Muscle layer of duodenum (tissue), 2 donors: ENCODE measurements around the gene PKNOX2.

ENCODE experiments used
- H3K27ac ChIP-seq: one replicate; pipeline ENCODE4 v1.7.0; 2013; ENCODE audit warnings: mild to moderate bottlenecking, low read length
- H3K27me3 ChIP-seq: one replicate; pipeline ENCODE4 v1.7.0; 2013; ENCODE audit warnings: low read depth, mild to moderate bottlenecking, control low read depth, low read length
- H3K36me3 ChIP-seq, 2 donors: one replicate each; pipeline ENCODE4 v1.7.0; 2013; ENCODE audit warnings: low read length in 2 of 2, control low read depth in 1 of 2, mild to moderate bottlenecking in 1 of 2; ENCODE audit not compliant: insufficient read depth in 2 of 2, control insufficient read depth in 1 of 2
- H3K4me1 ChIP-seq, 2 donors: one replicate each; pipeline ENCODE4 v1.7.0; 2013; ENCODE audit warnings: low read length in 2 of 2, mild to moderate bottlenecking in 2 of 2, control low read depth in 1 of 2, moderate library complexity in 1 of 2; ENCODE audit not compliant: insufficient read depth in 2 of 2, control insufficient read depth in 1 of 2
- H3K4me3 ChIP-seq, 2 donors: one replicate each; pipeline ENCODE4 v1.7.0; 2013; ENCODE audit warnings: low read length in 2 of 2, low read depth in 1 of 2, mild to moderate bottlenecking in 1 of 2
- H3K9me3 ChIP-seq, 2 donors: one replicate each; pipeline ENCODE4 v1.7.0; 2013; ENCODE audit warnings: low read length in 2 of 2, control low read depth in 1 of 2, mild to moderate bottlenecking in 1 of 2; ENCODE audit not compliant: control insufficient read depth in 1 of 2
- donor health status: healthy.

The PKNOX2 gene

DNA sequence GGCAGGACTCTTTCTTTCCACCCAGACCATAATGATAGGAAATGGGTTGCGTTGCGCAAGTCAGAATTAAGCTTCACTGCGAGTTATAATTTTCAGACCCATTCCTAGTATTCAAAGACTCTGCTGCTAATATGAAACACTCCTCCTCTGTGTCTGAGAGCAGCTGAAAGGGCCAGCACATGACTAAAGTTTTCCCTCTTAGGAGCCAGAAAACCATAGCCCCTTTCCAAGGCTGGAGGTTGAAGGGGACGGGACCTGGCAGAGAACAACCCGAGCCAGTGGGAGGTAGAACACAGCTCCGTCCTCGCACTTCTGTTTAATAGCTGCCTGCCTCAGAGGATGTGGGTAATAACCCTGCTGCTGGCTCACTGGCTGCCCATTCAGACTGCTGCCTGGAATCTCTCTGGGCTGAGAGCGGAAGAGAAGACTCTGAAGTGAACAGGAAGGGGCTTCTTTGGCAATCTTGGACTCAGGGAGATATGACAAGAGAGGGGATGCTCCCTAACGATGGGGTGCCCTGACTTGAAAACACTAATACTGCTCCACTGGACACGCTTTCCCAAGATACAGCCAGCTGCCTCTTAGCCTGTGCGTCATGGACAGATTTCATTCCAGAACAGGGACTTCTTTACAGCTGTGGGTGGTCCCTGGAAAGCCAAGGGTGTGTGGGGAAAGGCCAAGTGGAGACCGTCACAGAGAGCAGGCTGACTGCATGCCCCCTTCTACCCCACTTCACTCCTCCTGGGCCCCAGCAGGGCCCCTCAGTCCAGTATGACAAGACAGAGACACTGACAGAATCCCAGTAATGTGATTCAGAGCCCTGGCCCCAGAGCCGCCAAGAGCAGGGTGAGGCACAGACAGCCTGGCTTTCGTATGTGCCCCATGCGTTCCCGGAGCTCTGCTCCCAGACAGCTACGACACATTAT, 174.6 kb downstream of the PKNOX2 start:
- Histone ChIP-seq H3K4me3 (no peak overlapping the region), H3K27me3 (no peaks in the 10 kb centered on the region), H3K36me3 (no peaks in the 10 kb centered on the region), H3K27ac (peak overlapping the region; percentile 59), H3K9me3 (no peaks in the 10 kb centered on the region), H3K4me1 (peaks cover 5 to 20% of the 10 kb centered on the region in 2 donors)

- H3K27ac ChIP-seq = no peak overlapping the region
- no peaks in the 10 kb centered on the region for H3K27me3 ChIP-seq
- H3K36me3 ChIP-seq = no peaks in the 10 kb centered on the region
- H3K9me3 ChIP-seq = no peaks in the 10 kb centered on the region
- no peak overlapping the region for H3K4me3 ChIP-seq
- H3K4me1 ChIP-seq = peaks cover 0 to 21% of the 10 kb centered on the region in 2 donors
These were observed 177.1 kb downstream of the PKNOX2 start for GRCh38 chr11:125341676-125342075.

- Histone ChIP-seq H3K9me3 (no peaks in the 10 kb centered on the region), H3K4me1 (peaks cover 0 to 21% of the 10 kb centered on the region in 2 donors), H3K36me3 (no peaks in the 10 kb centered on the region), H3K27me3 (no peaks in the 10 kb centered on the region), H3K27ac (no peak overlapping the region), H3K4me3 (no peak overlapping the region)
These were observed 177.9 kb downstream of the PKNOX2 start for GRCh38 chr11:125342281-125342930.

DNA sequence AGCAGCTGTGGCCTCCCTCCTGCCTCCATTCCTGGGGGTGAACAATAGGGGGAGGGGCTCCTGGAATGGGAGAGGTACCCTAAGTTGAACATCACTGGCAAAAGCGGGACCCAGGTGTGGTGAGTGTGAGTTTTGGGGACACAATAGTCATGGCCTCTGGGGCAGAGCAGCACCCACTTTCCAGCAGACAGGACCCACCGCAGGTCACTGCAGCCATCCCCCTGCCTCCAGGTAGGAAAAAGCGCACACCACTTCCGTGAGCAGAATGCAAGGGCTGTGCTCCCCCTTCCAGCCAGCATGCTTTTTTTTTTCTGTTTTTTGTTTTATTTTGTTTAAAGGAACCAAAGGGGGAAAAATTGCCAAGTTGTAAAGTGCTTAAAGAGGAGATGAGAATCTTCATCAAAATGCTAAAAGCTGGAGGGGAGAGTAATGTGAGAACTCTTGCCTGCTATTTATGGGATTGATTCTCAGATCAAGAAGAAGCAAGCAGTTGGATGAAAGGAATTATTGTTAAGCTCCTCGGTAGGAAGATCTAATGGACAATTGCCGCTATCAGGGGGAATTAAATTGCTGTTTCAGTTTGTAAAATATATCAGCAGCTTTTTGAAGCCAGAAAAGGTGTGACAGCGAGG, 178.7 kb downstream of the PKNOX2 start:
- no peaks in the 10 kb centered on the region for H3K27me3 ChIP-seq
- H3K36me3 ChIP-seq = no peaks in the 10 kb centered on the region
- H3K4me1 ChIP-seq = peaks cover 0 to 15% of the 10 kb centered on the region in 2 donors
- H3K27ac ChIP-seq = no peak overlapping the region
- no peak overlapping the region for H3K4me3 ChIP-seq
- no peaks in the 10 kb centered on the region for H3K9me3 ChIP-seq

DNA sequence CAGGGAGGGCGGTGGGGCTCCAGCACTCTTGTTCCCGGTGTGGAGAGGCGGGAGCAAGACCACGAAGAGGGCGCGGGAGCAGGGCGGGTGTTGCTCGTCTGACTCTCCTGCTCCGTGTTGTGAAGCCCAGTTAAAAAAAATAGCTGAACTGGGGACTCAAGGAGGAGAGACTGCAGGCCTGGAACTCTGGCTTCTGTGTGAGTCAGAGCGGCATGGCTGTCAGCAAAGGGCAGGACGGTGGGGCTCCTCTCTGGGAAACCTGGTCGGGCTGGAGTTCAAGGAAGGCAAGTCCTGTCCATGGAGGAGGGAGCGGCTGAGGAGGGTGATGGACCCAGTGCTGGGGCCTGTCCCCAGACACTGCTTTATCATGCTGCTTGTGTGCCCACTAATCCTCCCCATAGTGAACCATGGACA, 179.2 kb downstream of the PKNOX2 start:
- Histone ChIP-seq H3K27ac (no peak overlapping the region), H3K27me3 (no peaks in the 10 kb centered on the region), H3K4me3 (no peak overlapping the region), H3K4me1 (peaks cover 0 to 13% of the 10 kb centered on the region in 2 donors), H3K36me3 (no peaks in the 10 kb centered on the region), H3K9me3 (no peaks in the 10 kb centered on the region)

DNA sequence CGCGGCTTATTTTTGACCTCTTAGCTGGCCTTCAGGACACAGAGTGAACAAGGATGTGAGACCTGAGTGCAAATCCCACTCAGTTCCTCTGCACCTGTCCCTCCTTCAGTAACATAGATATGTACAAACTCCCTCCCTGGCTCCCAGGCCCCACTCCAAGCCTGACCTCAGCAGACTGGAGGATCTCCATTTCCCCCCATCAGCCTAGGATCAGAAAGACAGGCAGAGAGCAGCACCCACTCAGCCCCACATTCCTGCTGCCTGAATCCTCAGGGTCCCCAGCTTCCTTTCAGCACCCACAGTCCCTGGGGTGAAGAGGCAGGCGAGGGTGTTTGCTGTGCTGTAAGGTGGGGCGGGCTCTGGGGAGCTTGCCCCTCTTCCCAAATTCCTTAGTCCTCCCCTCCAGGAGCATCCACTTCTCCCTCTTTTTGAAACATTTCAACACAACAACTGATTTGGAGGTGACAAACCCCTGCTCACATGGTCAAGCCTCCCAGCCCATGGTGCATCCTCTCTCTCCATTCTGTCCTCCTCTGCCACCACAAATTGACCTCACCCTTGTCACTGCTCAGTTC, 180.4 kb downstream of the PKNOX2 start:
- no peaks in the 10 kb centered on the region for H3K9me3 ChIP-seq
- H3K4me1 ChIP-seq = peaks cover 0 to 19% of the 10 kb centered on the region in 2 donors
- H3K4me3 ChIP-seq = no peak overlapping the region
- H3K27me3 ChIP-seq = no peaks in the 10 kb centered on the region
- H3K27ac ChIP-seq = no peak overlapping the region
- H3K36me3 ChIP-seq = no peaks in the 10 kb centered on the region

DNA sequence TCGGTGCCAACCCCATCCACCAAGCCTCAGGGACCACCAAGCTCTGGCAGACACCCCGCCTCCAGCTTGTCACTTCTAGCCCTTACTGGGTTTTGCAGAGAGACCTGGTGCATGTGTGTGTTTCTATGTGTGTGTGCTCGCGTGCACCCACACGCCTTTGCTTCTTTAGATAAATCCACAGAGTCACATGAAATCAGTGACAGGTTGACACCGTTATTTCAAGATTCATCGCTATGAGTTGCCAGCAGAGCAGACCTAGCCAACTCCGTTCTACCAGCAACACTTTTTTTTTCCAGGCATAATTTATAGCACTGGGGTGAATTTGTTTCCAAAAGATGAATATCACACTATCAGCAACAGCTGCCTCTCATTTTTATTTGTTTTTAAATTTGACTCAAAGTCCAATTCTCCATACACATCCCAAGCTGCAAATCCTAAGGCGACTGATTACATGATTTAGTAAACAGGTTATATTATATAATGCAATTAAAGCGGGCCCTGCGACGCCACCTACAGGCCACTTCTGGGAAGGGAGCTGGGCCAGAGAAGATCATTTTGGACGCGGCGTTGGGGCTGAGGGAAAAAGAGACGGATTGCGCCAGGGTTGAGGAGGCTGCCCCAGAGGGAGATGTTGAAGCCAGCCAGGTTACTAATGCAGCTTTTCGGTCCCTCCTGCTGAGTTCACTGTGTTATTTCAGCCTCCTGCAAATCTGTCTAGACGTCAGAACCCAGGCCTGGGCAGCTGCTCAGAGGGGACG, 181.0 kb downstream of the PKNOX2 start:
- Histone ChIP-seq H3K27ac (no peak overlapping the region), H3K27me3 (no peaks in the 10 kb centered on the region), H3K4me1 (peaks cover 0 to 19% of the 10 kb centered on the region in 2 donors), H3K4me3 (no peak overlapping the region), H3K9me3 (no peaks in the 10 kb centered on the region), H3K36me3 (no peaks in the 10 kb centered on the region)

DNA sequence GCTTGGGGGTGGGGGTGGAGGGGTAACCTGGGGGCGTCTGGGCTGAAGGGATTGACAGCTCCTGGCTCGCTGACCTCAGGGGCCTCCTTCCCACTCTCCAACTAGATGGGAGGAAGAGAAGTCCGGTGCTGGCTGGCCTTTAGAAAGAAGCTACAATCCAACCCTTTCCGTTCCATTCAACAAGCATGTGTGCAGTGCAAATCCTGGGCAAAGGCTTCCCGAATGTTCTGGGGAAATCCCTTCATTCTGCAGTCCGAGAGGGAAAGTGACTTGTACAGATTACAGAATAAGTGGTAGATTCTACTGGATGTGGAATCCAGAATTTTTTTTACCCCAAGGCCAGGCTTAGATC, 181.6 kb downstream of the PKNOX2 start:
- no peak overlapping the region for H3K4me3 ChIP-seq
- no peaks in the 10 kb centered on the region for H3K36me3 ChIP-seq
- no peaks in the 10 kb centered on the region for H3K27me3 ChIP-seq
- H3K4me1 ChIP-seq = peaks cover 0 to 19% of the 10 kb centered on the region in 2 donors
- H3K9me3 ChIP-seq = no peaks in the 10 kb centered on the region
- H3K27ac ChIP-seq = peak overlapping the region; percentile 46

DNA sequence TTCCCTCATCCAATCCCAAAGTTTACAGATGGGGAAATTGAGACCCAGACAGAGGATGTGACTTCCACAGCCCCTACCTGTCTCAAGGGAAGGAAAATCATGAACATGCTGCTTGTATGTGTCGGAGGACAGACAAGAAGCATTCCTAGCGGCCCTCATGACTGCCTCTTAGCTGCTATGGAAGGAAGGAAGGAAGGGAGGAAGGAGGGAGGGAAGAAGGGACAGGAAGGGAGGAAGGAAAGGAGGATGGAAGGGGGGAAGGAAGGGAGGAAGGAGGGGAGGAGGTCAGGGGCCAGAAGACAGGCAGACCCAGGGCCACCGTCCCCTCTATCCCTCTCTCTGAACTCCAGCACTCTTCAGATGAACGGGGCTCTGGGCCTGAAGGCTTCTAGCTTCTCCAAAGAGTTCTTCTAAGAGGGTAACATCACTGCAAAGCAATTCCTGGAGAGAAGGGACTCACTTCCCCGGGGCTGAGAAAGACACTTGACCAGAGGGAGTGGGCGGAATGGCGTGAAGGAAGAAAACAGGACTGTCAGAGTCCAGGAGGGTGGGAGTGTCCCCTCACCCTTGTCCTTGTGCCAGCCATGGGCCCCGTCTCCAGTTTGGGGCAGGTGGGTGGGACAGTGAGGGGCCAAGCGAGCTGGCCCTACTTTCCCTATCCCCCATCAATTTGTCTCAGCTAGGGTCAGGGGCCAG, 182.2 kb downstream of the PKNOX2 start:
- no peaks in the 10 kb centered on the region for H3K36me3 ChIP-seq
- H3K27me3 ChIP-seq = no peaks in the 10 kb centered on the region
- H3K27ac ChIP-seq = peak overlapping the region; percentile 46
- H3K4me3 ChIP-seq = no peak overlapping the region
- H3K4me1 ChIP-seq = peaks cover 0 to 19% of the 10 kb centered on the region in 2 donors
- H3K9me3 ChIP-seq = no peaks in the 10 kb centered on the region

- no peaks in the 10 kb centered on the region for H3K9me3 ChIP-seq
- H3K27me3 ChIP-seq = no peaks in the 10 kb centered on the region
- no peak overlapping the region for H3K4me3 ChIP-seq
- H3K36me3 ChIP-seq = no peaks in the 10 kb centered on the region
- H3K4me1 ChIP-seq = peaks cover 0 to 19% of the 10 kb centered on the region in 2 donors
- no peak overlapping the region for H3K27ac ChIP-seq
These were observed 182.7 kb downstream of the PKNOX2 start for GRCh38 chr11:125347261-125347585.
